Stimulated activated CD4-positive, alpha-beta T cell treated with anti-CD3 and anti-CD28 coated beads, Interleukin-4, amount 100 ng/mL, for 4 hours (primary cell): ENCODE data around the gene SNX32.
A peak's percentile ranks its signal among the peaks of the same experiment; 100 is the strongest.

Source experiments
- DNase-seq, 2 experiments: peaks; one replicate each; pipeline ENCODE4 v3.0.0-alpha.2; 2020

Gene SNX32

DNA sequence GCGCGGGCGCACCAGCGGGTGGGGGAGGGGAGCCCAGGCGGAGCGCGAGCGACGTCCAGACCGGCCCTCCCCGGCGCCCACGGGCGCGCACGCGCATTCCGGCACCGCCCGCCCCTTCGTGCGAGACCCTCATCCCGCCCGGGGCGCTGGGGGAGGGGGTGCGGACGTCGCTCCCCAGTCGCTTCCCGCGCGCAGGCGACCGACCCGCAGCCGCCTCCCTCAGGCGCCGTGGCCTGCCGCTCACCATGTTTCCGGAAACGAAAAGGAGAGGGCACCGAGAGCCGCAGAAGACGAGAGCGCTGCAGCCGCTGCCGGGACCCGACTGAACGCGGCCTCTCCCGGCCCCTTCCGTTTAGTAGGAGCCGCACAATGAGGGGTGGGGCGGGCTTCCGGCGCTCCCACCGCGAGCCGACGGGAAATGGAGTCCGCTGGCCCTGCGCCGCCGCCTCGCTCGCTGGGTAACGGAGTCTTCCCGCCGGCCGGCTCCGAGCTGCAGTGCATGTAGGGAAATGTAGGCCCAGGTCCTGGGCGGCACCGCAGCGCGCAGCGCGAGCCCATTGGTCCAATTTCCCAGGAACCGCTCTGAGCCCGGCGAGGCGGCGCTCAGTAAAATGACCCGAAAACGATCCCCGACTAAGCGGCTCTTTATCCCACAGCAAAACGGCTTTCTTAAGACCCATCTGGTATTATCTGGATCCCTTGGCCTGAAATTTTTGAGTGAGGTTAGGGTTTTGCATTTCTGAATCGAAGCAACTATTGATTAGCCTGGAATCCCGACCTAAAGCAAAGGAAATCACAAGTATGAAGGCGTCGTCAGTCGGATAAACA is 24.3 kb downstream of the SNX32 start, which contains the start of gene CFL1:
Gene CFL1 (minus strand): TSS at position 328 of the 828 bp plus-strand sequence. CDS start 81 bp downstream, at position 247.
- peak; percentile 95 to 97 for DNase-seq

DNA sequence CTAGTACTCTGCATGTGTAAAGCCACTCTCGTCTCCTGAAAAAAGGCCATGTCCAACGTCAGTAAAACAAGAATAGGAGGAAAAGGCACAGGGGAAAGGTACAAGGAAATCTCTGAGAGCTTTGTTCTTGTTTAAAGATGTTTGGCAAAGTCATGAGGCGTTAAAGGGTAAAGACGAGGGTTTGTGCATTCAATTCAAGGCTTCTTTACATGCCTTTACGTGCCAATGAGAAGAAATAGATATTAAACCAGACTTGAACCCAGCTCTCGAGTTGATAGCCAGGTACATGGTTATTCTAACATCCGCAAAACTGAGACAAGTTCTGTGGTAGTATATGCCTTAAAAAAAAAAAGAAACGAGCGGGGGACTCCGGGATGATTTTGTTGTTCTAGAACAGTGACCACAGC is 24.9 kb downstream of the SNX32 start:
- DNase-seq, result no peak

DNA sequence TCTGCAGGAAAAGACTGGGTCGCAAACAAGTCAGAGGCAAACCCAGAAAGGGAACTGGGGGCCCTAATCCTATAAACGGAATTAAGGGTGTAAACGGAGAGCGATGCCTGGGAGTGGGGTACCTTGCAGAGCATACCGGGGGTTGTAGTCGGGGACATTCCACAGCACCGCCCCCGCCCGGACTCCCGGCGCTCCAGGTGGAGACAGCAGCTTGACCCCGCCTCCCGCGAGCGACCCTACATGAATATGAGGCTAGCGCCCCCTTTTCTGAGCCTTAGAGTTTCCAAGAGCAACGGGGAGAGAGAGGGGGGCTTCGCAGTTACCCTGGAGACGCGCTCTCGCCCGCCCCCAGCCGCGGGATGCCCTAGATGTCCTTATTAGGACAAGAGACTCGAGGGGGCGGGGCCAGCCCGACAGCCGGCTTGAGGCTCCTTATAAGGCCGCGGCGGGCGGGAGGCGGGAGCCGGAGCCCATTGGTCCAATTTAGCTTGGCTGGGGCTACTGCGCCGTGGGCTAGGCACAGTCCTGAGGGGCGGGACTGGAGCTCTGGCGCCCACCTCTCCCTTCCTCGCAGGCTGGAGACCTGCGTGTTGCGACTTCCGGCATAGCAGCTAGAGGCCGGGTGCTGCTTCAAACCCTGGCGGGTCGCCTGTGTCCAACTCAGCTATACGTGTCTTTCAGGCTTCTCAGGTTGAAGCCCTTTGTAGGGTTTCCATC is 25.5 kb downstream of the SNX32 start:
- DNase-seq, result peak; percentile 98

DNA sequence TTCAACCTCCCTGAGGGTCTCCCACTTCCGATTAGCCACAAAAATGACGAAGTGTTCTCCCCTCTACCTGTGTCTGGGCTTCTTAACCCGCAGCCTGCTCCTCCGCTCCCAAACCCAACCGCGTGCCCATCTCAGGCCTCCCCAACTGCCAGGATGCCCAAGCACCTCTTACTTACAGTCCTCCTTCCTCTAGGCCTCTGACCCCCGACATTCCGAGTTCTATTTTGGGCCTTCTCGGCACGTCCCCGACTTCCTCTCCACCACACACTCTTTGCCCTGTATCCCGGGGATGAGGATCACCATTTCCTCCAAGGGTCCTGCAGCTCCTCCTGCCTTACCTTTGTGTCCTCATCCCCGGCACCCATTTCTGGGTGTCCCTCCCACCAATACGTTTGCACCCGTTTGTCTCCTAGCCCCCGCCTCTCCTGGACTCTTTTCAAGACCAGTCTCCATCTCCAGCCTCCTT is 26.1 kb downstream of the SNX32 start:
- peak in 1 of 2 experiments; percentile 42 for DNase-seq

DNA sequence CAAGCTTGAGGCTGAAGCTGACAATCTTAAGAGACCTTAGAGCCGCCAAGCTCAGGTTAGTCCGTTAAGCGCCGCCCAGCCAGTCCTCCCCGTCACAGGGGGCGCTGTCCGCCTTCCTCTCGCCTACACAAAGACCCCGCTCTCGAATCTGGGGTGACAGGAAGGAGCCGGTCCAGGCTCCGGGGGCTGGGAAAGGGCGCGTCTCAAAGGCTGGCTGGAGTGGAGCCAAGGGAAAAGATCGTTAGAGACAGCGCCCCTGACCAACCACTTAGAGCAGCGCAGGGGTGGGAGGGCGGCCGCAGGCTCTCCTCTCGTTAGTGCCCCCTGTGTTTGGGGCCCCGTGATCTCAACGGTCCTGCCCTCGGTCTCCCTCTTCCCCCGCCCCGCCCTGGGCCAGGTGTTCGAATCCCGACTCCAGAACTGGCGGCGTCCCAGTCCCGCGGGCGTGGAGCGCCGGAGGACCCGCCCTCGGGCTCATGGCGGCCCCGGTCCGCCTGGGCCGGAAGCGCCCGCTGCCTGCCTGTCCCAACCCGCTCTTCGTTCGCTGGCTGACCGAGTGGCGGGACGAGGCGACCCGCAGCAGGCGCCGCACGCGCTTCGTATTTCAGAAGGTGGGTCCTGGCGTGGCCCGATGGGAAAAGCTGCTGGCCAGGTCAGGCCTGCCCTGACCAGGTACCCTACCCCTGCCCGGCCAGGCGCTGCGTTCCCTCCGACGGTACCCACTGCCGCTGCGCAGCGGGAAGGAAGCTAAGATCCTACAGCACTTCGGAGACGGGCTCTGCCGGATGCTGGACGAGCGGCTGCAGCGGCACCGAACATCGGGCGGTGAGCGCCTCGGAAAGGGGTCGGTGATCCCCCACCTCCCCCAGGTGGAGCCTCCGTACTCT is 26.8 kb downstream of the SNX32 start, which contains the start of gene MUS81:
Gene MUS81 (plus strand): TSS at position 156 of the 887 bp plus-strand sequence. CDS start 321 bp downstream, at position 477.
- peak; percentile 93 to 95 for DNase-seq

DNA sequence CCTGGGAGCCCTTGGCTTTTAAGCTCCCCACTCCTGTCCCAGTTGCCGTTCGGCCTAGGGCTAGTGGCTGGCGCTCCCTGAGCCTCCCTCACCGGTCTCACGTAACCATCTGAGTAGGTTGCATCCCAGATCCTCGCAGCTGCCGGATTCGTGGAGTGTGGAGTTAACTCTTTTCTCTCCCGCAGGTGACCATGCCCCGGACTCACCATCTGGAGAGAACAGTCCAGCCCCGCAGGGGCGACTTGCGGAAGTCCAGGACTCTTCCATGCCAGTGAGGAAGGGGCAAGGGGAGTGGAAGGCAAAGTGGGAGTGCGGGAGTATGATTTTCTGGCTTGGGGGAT is 27.4 kb downstream of the SNX32 start:
- DNase-seq, result no peak

DNA sequence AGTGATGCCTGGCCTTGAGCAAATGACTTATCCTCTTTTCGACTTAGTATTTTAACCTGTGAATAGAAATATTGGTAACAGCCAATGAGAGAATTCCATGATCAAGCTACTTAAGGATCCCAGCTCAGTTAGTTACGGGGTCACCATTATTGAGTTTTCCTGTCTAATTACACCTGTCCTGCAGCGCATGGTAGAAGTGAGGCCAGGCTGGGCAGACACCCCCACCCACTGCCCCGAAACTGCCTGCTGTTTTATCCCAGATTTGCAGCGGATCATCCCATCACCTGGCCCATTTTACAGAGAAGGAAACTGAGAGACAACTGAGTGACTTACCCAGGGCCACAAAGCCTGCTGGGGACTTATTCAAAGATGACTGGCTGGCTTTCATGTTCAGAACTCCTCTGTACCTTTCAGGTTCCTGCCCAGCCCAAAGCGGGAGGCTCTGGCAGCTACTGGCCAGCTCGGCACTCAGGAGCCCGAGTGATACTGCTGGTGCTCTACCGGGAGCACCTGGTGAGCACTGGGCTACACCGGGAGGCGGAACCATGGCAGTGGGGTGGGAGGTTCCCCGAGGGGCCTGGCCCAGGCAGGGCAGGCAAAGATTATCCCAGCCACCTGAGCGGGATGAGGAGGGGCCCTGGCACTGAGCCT is 27.9 kb downstream of the SNX32 start:
- no peak for DNase-seq

DNA sequence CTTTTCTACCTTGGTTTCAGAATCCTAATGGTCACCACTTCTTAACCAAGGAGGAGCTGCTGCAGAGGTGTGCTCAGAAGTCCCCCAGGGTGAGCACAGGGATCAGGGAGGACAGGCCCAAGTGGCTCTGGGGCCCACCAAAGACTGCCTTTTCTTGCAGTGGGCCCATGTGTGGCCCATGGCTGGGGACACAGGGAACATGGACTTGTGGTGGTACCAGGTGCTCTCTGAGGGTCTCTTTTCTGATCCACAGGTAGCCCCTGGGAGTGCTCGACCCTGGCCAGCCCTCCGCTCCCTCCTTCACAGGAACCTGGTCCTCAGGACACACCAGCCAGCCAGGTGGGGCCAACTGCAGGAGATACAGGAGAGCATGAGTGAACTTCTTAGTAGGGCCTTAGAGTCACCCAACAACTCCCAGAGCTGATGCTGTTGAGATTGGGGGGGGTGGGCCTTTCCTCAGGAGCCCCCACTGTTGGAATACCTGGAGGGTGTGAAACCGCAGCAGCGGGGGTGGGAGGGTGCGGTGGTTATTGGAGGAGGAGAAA is 28.5 kb downstream of the SNX32 start:
- no peak for DNase-seq

DNA sequence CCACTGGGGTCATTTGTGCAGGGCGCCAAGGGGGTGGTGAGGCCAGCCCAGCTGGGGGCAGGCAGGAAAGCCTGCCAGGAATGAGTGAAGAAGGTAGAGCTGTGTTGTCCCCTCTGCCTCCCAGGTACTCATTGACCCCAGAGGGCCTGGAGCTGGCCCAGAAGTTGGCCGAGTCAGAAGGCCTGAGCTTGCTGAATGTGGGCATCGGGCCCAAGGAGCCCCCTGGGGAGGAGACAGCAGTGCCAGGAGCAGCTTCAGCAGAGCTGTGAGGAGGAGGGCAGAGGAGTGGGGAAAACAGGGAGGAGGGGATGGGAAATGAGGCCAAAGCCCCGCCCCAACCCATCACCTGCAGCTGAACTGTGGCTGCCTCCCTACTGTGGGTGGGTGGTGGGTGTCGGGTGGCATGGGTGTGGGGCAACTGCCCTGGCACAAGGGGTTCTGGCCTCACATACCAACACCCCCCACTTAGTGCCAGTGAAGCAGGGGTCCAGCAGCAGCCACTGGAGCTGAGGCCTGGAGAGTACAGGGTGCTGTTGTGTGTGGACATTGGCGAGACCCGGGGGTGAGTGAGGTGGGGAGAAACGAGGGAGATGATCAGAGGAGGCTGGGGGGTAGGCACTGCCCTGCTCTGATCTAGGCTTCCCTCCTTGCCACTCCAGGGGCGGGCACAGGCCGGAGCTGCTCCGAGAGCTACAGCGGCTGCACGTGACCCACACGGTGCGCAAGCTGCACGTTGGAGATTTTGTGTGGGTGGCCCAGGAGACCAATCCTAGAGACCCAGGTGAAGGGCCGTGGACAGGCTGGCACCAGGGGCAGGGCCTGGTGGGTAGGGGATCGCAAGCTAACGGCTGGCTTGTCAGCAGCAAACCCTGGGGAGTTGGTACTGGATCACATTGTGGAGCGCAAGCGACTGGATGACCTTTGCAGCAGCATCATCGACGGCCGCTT is 29.5 kb downstream of the SNX32 start:
- no peak for DNase-seq

DNA sequence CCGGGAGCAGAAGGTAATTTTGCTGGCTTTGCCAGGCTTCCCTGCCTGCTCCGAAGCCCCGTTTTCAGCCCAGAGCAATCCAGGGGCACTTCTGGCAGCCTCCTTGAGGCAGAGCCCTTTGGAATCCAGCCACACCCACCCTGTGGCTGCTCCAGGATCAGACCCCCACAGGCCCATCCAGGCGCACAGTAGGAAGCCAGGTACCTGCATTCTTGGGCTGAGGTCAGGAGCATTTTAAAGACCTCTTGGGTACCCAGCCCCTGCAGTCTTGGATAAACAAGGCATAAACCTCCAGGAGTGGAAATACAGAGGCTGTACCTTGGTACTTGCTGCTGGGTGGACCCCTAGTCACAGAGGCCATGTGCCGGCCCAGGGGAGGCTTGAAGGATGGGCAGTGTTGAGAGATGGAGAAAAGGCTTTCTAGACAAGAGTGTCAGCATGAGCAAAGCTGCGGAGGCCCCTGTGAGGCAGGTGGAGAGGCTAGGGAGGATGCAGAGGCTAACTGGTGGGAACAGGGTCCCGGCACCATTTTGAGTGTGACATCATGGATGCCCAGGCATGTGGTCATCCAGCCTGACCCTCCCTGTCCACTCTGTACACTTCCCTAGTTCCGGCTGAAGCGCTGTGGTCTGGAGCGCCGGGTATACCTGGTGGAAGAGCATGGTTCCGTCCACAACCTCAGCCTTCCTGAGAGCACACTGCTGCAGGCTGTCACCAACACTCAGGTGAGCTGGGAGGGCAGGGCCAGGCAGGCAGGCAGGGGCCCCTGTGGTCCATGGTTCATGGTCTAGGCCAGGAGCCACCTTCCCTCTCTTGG is 30.3 kb downstream of the SNX32 start:
- DNase-seq, result no peak

DNA sequence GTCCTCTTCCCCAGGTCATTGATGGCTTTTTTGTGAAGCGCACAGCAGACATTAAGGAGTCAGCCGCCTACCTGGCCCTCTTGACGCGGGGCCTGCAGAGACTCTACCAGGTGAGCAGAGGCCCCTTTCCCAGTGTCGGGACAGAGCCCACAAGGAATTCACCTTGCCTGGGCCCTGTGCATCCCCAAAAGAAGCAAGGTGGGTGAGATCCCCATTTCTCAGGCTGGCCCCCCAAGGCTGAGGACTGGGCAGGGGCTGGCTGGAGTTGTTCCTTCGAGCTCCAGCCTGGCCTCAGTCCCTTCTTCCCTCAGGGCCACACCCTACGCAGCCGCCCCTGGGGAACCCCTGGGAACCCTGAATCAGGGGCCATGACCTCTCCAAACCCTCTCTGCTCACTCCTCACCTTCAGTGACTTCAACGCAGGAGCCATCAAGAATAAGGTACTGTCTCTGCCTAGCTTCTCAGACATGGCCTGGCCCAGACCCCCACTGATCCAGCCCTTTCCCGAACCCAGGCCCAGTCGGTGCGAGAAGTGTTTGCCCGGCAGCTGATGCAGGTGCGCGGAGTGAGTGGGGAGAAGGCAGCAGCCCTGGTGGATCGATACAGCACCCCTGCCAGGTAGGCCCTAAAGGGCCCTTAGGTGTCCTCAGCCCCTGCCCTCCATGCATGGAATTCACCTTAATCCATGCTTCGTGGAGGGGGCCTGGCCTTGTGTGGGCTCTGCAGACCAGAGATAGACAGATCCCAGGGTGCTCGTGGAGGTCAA is 31.1 kb downstream of the SNX32 start:
- DNase-seq, result no peak

DNA sequence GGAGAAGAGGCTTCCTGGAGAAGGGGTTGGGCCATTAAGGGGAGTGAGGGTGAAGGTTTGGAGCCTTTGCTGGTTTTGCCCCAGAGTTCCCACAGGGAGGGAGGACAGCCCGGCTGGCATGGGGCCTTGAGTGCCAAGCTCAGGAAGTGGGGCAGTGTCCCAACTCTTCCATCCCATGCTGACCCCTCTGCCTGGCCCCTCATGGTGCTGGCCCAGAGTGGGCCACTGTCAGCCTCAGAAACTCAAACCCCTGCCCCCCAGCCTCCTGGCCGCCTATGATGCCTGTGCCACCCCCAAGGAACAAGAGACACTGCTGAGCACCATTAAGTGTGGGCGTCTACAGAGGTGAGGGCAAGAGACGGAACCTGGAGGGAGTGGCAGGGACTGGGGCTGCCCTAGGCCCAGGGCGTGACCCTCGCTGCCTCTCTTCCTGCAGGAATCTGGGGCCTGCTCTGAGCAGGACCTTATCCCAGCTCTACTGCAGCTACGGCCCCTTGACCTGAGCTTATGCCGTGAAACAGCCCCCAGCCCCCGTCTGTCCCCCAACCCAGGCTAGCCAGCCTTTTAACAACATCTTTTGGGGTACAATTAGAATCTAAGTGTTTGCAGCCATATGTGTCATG is 31.9 kb downstream of the SNX32 start:
- DNase-seq, result no peak

DNA sequence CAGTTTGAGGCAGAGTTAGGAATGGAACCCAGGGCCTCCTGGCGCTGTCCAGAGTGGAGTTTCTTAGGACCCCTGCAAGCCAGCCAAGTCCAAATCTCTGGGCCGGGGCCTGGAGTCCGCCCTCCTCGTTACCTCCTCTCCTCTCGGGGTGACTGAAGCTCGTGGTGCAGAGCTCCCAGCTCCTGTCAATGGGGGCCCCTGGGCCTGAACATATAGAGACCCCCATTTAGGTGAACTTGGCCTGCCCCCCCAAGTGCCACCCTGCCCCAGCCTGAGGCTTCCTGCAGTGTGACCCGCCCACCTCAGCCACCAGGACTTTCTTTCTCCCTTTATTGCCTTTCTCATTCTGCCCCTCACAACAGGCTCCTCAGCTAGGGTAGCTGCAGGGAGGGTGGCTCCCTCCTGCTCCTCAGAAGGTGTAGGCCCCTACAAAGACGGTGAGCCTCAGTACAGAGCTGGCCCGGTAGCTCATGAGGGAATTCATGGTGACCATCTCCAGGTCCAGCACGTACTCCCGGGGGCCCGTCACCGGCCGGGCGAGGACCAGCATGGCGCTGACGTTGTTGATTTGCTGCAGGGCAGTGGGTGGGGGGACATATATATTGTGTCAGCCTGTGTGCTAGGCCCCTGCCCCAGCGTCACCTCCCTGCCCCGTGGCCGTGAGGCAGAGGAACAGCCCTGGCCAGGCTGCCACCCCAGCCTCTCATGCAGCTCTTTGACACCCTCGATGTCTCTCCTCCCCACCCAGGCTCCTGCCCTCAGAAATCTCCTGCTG is 32.9 kb downstream of the SNX32 start:
- DNase-seq, result no peak

DNA sequence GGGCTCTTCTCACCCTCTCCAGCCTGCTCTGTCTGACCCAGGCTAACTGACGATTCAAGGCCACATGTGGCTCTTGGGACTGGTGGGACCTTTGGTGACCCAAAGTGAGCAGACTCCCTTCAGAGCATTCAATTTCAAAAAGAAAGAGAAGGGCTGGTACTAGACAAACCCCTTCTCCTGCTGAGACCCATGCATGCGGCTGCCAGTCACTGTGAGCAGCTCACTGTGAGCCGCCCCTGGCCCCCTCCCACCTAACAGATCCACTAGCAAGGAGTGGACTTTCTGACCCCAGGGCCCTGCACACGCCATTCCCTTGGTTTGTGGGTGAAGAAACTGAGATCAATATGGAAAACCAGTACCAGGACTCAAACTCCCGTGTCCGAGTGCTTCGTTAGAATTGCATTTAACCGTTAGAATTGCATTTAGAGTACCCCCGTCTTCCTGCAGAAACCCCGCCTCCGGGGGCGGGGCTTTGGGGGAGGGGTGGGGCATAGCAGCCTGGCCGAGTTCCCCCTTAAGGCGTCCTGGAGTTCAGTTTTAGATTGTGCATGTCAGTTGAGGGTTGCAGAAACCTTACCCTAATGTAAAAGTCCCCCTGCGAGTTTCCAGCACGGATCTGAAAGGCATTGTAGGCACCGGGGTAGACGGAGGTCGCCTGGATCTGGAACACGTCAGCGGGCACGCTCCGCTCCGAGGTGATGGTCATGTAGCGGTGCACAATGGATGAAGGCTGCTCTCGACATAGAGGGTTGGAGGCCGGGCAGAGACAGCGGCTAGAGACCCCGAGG is 33.7 kb downstream of the SNX32 start:
- no peak for DNase-seq

DNA sequence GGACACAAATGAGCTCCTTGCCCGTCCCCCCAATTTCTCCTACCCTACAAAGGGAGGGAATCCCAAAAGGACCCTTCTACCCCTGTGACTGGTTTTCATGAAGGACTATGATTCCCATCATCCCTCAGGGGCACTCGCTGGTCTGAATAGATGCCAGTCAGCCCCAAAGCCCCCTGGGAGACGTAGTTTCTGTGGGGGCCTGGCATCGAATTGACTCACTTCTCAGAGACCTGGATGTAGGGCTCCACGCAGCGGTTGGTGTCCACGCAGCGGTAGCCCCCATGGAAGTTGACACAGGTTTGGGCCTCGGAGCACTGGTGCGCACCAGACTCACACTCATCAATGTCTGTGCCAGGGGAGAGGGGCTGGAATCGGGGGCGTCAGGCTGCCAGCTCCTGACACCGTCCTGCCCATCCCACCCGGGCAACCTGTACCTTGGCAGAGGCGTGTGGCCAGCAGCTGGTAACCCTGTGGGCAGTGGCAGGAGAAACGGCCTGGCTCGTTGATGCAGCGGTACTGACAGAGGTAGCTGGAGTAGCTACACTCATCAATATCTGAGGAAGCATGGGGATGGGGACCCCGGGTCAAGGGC is 34.4 kb downstream of the SNX32 start:
- no peak for DNase-seq

DNA sequence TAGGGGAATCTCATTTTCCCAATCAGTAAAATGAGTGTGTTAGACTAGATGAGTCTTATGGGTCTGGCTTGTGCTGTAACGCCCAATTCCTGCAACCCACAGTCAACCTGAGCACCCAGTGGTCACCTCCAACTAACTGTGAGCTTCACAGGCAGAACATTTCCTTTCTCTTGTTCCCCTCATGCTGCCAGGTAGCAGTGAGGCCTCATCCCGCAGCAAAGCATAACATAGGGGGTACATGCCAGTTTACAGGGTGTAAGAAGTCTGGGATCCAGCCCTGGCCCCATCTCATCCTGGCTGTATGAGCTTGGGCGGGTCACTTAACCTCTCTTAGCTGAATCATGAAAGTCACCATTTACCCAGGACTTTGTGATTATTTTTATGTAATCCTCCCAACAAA is 35.1 kb downstream of the SNX32 start:
- no peak for DNase-seq
